PFSK-1 (cell line): ENCODE data around the gene BTLA.

ENCODE experiments used
- FOXP2 ChIP-seq: optimal IDR thresholded peaks from 2 replicates; pipeline ENCODE3; 2011; ENCODE audit warnings: borderline replicate concordance, control low read depth, inconsistent platforms; ENCODE audit not compliant: insufficient read depth; ENCODE audit errors: extremely low read length, extremely low read depth
- POLR2AphosphoS5 ChIP-seq: IDR thresholded peaks from 2 replicates; pipeline ENCODE4 v1.6.1; 2012; ENCODE audit warnings: low read depth, mild to moderate bottlenecking, control low read depth, low read length, moderate library complexity
- REST ChIP-seq, 2 experiments: IDR thresholded peaks; 2 replicates each; pipeline versions ENCODE4 v1.6.1 to v1.8.0; 2011 to 2012; ENCODE audit warnings: low read depth in 2 of 2, low read length in 2 of 2, control low read depth in 1 of 2, inconsistent platforms in 1 of 2, mild to moderate bottlenecking in 1 of 2, moderate library complexity in 1 of 2; ENCODE audit not compliant: insufficient read depth in 1 of 2
- SIN3A ChIP-seq: IDR thresholded peaks from 2 replicates; pipeline ENCODE4 v1.6.1; 2012; ENCODE audit warnings: mild to moderate bottlenecking, low read length, moderate library complexity, borderline replicate concordance; ENCODE audit not compliant: insufficient read depth
- TAF1 ChIP-seq: IDR thresholded peaks from 2 replicates; pipeline ENCODE4 v1.6.1; 2012; ENCODE audit warnings: low read length, control low read depth, borderline replicate concordance; ENCODE audit not compliant: insufficient read depth

BTLA gene

GRCh38 chr3:112504123-112504522 is 4.9 kb upstream of the BTLA start:
- TF ChIP-seq FOXP2 (no peak), POLR2AphosphoS5 (no peak), TAF1 (no peak), REST (IDR thresholded peaks at IDR 0.05; ENCODE audit: insufficient read depth in 1 of 2, low read depth in 2 of 2, low read length in 2 of 2) (no peak), SIN3A (no peak)

- TF ChIP-seq POLR2AphosphoS5 = no peak
- no peak for TF ChIP-seq REST (IDR thresholded peaks at IDR 0.05; ENCODE audit: insufficient read depth in 1 of 2, low read depth in 2 of 2, low read length in 2 of 2)
- no peak for TF ChIP-seq SIN3A
- TF ChIP-seq TAF1 = no peak
- TF ChIP-seq FOXP2 = no peak
These were observed 4.2 kb upstream of the BTLA start for GRCh38 chr3:112503304-112503972.

- TF ChIP-seq POLR2AphosphoS5 = no peak
- no peak for TF ChIP-seq SIN3A
- TF ChIP-seq REST (IDR thresholded peaks at IDR 0.05; ENCODE audit: insufficient read depth in 1 of 2, low read depth in 2 of 2, low read length in 2 of 2) = no peak
- TF ChIP-seq FOXP2 = no peak
- TF ChIP-seq TAF1 = no peak
These were observed 1.3 kb upstream of the BTLA start for GRCh38 chr3:112500621-112501020.

GRCh38 chr3:112497897-112498548 is 1.2 kb downstream of the BTLA start:
- TF ChIP-seq REST (IDR thresholded peaks at IDR 0.05; ENCODE audit: insufficient read depth in 1 of 2, low read depth in 2 of 2, low read length in 2 of 2) (no peak), TAF1 (no peak), SIN3A (no peak), POLR2AphosphoS5 (no peak), FOXP2 (no peak)
